Fibroblast of skin of left biceps (primary cell): ENCODE measurements around the gene PRM3.
A peak's percentile ranks its signal among the peaks of the same experiment; 100 is the strongest.

Experiments used
- DNase-seq, 2 experiments: peaks; one replicate each; pipeline ENCODE4 v3.0.0-alpha.2; 2013; ENCODE audit warnings: low read depth in 2 of 2

PRM3 gene

GRCh38 chr16:11272921-11273720 lies at the start of gene PRM3:
TSS of gene PRM3 (minus strand) at chr16:11273629. CDS start at chr16:11273595, 34 bp downstream.
- no peak for DNase-seq

GRCh38 chr16:11322823-11323222 lies 49.4 kb upstream of the PRM3 start:
- DNase-seq = no peak

DNA sequence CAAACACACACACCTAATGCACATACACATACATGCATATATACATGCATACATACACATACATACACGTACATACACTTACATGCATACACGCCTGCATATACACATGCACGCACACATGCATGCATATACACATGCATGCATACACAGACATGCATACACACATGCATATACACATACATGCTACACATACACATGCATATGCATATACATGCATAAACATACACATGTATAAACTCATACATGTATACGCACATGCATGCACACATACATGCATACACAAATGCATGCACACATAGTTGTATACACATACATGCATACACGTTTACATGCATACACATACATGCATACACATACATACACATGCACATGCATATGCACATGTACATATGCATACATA lies 48.2 kb upstream of the PRM3 start:
- DNase-seq = no peak

DNA sequence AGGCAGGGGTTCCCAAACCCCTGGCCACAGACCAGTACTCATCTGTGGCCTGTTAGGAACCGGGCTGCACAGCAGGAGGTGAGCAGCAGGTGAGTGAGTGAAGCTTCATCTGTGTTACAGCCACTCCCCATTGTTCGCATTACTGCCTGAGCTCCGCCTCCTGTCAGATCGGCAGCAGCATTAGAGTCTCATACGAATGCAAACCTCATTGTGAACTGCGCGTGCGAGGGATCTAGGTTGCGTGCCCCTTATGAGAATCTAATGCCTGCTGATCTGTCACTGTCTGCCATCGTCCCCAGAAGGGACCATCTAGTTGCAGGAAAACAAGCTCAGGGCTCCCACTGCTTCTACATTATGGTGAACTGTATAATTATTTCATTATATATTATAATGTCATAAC lies 46.7 kb upstream of the PRM3 start:
- DNase-seq = no peak

DNA sequence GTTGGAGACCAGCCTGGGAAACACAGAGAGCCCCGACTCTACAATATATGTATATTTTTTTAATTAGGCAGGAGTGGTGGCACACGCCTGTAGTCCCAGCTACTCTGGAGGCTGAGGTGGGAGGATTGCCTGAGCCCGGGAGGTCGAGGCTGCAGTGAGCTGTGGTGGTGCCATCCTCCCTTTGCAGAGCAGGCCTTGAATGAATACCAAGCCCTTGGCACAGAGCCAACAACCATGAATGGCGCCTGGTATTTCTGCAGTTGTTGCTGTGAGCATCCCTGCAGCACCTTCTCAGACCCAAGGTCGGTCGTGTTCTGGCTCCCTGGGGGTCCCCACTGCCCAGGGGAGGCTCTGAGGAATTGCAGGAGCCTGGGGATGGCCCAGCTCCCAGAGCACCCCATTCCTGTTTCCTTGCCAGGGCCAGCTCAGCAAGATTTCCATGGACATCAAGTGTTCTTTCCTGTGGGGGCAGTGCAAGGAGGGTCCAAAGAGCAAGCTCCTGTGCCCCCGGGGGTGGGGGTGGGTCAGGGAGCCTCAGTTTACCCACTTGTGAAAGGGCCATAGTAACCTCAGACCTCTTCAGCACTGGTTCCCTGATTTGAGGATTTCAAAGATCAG lies 46.2 kb upstream of the PRM3 start:
- DNase-seq = no peak

- no peak for DNase-seq
These were observed 45.4 kb upstream of the PRM3 start for GRCh38 chr16:11318817-11319216.

GRCh38 chr16:11316331-11317015 lies 43.0 kb upstream of the PRM3 start:
- DNase-seq = no peak

DNA sequence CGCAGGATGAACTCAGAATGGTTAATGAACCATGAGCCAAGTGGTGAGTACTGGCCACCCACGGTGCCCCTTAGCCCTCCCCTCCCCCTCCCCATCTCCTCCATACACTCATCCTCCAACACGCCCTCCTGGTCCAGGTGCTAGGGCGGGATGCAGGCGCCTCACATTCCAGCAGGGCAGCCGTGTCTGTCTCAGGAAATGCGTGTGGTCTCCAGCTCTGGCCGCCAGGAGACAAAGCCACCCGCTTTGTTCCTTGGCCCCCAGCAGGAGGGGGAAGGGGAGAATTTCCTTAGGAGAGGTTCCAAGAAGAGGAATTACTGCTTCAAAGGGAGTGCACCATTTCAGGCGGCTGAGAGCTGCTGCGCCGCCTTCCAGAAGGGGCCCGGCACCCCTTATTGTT lies 42.1 kb upstream of the PRM3 start:
- peak; percentile 36 to 40 for DNase-seq

DNA sequence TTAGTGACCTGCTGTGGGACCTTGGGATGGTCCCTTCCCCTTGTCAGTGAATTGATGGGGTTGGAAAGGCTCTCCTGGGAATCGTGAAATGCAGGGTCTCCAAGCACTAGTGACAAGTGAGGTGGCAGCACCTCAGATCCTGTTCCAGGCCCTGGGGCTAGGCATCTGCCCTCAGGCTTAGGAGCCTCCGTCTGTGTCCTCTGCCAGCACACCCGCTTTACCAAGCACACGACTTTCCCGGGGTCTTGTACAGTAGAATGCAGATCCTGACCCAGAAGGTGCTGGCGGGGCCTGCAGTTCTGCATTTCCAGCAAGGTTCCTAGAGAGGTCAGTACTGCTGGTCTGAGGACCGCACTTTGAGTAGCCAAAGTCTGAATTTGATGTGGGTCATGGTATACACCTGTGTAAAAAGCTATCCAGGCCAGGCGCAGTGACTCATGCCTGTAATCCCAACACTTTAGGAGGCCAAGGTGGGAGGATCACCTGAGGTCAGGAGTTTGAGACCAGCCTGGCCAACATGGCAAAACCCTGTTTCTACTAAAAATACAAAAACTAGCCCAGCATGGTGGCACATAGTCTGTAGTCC lies 41.0 kb upstream of the PRM3 start:
- no peak for DNase-seq

DNA sequence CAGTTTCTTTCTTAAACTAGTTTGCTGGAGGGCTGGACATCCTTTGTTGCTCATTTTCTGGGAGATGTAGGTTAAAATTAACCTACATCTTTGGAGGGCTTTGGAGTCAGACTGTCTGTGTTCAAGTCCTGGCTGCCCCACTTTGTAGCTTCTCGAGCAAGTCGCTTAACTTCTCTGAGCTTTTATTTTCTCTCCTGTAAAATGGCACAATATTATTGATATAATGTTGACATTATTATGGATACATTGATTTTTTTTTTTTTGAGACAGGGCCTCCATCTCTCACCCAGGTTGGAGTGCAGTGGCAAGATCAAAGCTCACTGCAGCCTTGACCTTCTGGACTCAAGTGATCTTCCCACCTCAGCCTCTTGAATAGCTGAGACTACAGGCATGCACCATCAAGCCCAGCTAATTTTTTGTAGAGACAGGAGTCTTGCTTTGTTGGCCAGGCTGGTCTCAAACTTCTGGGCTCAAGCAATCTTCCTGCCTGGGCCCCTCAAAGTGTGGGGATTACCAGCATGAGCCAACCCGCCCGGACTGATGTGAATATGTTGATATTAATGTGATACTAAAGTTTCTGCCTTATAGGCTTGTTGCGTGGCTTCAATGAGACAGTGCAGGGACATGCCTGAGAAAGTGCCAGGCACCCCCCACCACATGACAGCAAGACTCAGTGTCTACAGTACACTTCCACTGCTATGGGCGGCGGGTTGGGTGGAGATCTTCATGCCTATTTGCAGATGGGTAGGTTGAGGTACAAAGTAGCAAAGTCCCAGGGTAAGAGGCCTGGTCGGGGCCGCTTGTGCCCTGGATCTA lies 40.3 kb upstream of the PRM3 start:
- no peak for DNase-seq

DNA sequence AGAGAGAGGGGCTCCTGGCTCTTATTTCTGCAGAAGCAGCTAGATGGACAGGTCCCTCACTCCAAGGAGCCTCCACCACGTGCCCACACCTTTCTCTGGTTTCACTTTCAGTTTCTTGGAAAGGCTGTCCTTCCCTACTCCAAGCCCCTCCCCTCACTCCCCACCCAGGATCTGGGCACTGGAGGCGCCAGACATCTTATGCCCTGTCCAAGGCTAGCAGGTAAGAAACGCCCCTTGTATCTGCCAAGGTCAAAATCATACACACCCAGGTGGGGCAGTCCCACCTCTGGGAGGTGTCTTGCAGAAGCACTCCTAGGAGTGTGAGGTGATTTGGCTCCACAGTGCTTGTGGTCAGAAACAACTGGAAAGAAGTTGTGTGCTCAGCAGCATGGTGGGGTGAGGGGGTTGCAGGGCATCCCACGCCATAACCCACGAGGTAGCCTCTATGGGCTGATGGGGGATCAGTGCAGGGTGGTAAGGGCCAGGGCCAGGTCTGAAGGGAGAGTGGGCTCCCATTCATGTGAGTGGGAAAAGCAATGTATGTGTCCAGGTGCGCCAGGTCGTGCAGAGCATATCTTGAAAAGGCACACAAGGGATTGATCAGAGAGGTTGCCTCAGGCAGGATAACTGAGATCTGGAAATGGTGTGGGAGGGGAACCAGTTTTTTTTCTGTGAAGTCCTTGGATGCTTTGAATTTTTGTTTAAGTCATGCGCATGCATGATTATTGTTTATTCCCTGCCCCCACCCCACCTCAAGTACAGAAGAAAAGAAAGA lies 39.5 kb upstream of the PRM3 start:
- peak in 1 of 2 experiments; percentile 31 for DNase-seq

GRCh38 chr16:11310997-11311561 lies 37.6 kb upstream of the PRM3 start:
- DNase-seq = no peak

DNA sequence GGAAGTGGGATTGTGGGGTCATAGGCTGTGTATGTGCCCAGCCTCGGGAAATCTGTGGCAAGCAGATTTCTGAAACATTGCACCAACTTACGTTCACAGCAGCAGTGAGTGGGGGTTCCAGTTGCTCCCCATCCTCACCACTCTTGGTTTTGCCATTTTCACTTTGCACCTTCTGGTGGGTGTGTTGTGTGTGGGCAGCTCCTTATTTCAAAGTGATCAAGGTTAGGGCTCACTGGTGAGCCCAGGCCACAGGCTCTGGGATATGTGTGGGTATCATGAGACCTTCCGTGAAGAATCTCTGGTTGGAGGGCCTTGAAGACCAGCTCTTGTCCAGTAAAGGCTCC lies 37.2 kb upstream of the PRM3 start:
- DNase-seq = no peak

DNA sequence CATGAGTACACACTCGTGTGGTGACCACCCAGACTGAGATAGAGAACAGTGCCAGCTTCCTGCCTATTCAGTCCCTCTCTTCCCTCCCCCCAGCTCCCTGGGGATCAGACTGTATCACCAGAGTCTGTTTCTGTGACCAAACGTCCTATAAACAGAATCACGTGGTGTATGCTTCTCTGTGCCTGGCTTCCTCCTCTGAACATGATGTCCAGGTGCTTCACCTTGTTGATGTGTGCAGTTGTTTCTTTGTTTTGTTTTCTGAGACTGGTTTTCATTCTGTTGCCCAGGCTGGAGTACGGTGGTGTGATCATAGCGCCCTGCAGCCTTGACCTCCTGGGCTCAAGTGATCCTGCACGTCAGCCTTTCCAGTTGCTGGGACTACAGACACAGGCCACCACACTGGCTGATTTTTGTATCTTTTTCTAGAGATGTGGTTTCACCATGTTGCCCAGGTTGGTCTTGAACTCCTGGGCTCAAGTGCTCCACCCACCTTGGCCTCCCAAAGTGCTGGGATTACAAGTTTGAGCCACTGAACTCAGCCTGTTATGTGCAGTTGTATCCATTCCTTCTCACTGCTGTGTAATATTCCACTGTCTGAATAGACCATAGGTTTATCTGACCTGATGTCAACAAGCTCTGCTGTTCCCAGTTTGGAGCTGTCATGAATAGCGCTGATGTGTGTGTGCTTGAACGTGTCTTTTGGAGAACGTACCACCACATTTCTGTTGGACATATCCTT lies 36.6 kb upstream of the PRM3 start:
- no peak for DNase-seq

DNA sequence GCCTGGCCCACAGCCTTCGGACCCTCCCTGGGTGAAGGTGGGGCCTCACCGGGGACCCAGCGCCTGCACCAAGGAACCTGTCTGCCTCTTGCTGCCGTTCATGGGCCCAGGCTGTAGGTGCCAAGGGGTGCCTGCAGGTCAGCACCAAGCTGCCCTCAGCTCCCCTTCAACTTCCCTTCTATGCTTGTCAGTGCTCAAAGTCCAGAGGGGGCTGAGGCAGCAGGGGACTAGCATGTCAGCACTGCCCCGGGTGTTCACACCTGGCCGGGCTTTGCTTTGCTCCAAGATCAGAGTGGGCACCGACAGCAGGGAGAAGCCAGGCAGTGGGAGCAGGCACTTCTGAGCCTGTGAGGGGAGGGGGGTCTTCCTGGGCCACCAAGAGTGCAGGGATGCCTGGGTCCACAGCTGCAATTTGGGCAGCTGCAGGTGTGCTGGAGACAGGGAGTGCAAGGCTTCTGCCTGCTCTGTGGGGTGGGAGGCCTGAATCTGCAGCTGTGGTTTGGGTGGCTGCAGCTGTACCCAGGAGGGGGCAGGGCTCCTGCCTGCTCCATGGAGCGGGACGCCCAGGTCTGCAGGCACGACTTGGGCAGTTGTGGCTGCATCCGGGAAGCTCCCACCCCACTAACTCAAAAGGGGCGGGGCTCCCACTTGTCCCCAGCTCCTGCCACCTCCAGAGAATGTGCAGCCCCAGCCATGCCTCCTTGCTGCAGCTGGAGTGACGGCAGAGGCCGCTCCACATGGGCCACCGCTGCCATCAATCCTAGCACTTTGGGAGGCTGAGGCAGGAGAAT lies 35.3 kb upstream of the PRM3 start:
- no peak for DNase-seq

GRCh38 chr16:11307639-11308492 lies 34.4 kb upstream of the PRM3 start:
- no peak for DNase-seq

- DNase-seq = no peak
These were observed 33.7 kb upstream of the PRM3 start for GRCh38 chr16:11306997-11307638.

GRCh38 chr16:11306381-11306780 lies 33.0 kb upstream of the PRM3 start:
- DNase-seq = no peak
